IMR-90 (cell line): Measurements from ENCODE around the gene STARD4. TPM values are rescaled to one million over a fixed set of nuclear protein-coding genes. Genes with fewer than 3 reads are reported as not detected.

Source experiments
- ATAC-seq: fragments of 200-7000 bp; cut with Tn5 transposase; 2 replicates; pipeline ENCODE4 v1.9.1; 2020; ENCODE audit warnings: low read depth, mild to moderate bottlenecking, moderate library complexity
- BruUV-seq: library from RNA; stranded (reverse); fragments of 400-500 nt; replicated peaks from 2 replicates; lab custom pipeline; 2021; lab: Mats Ljungman, UMichigan
- CTCF ChIA-PET: fragments of 300-600 bp; formaldehyde crosslinking; extraction: SDS; loops from one replicate; lab custom pipeline; 2021; ENCODE audit warnings: antibody characterized with exemption; lab: Yijun Ruan, JAX
- POLR2A ChIA-PET: fragments of 300-600 bp; sonication (Branson Sonifier 250); formaldehyde crosslinking; loops from one replicate; lab custom pipeline; 2022; ENCODE audit warnings: antibody characterized with exemption; ENCODE audit not compliant: unreplicated experiment; lab: Charles Lee
- DNase-seq: peaks from one replicate; pipeline ENCODE4 v3.0.0; 2013
- H2AFZ ChIP-seq: replicated peaks from 2 replicates; pipeline ENCODE3; 2013; ENCODE audit warnings: low read length, mild to moderate bottlenecking; ENCODE audit not compliant: poor library complexity
- H2AK5ac ChIP-seq: 2 replicates; pipeline ENCODE4 v1.6.1; 2013; ENCODE audit warnings: low read depth, low read length, inconsistent platforms
- H2AK9ac ChIP-seq: replicated peaks from 2 replicates; pipeline ENCODE3; 2013; ENCODE audit warnings: mild to moderate bottlenecking, low read depth, low read length, moderate library complexity; ENCODE audit not compliant: poor library complexity
- H2BK120ac ChIP-seq: 2 replicates; pipeline ENCODE4 v1.6.1; 2013; ENCODE audit warnings: low read depth, low read length, inconsistent platforms
- H2BK15ac ChIP-seq: 3 replicates; pipeline ENCODE4 v1.6.1; 2013; ENCODE audit warnings: low read depth, low read length, inconsistent platforms
- H2BK20ac ChIP-seq: 2 replicates; pipeline ENCODE4 v1.6.1; 2013; ENCODE audit warnings: low read depth, mild to moderate bottlenecking, inconsistent platforms, low read length, moderate library complexity
- H2BK5ac ChIP-seq: 2 replicates; pipeline ENCODE4 v1.6.1; 2013; ENCODE audit warnings: mild to moderate bottlenecking, low read depth, low read length, inconsistent platforms; ENCODE audit not compliant: poor library complexity, severe bottlenecking
- H3K14ac ChIP-seq: replicated peaks from 2 replicates; pipeline ENCODE4 v1.6.1; 2013; ENCODE audit warnings: low read depth, low read length, inconsistent platforms
- H3K18ac ChIP-seq: 2 replicates; pipeline ENCODE4 v1.6.1; 2013; ENCODE audit warnings: low read depth, low read length, control low read depth
- H3K23ac ChIP-seq: 2 replicates; pipeline ENCODE4 v1.6.1; 2013; ENCODE audit warnings: low read depth, low read length, inconsistent platforms
- H3K27ac ChIP-seq: 2 replicates; pipeline ENCODE4 v1.5.1; 2013; ENCODE audit warnings: mild to moderate bottlenecking, control low read depth, low read length; ENCODE audit not compliant: insufficient read depth
- H3K27me3 ChIP-seq: 2 replicates; pipeline ENCODE4 v1.6.1; 2013; ENCODE audit warnings: low read length; ENCODE audit not compliant: control insufficient read depth, insufficient read depth
- H3K36me3 ChIP-seq: 2 replicates; pipeline ENCODE4 v1.6.1; 2013; ENCODE audit warnings: low read length, mixed read lengths; ENCODE audit not compliant: control insufficient read depth, insufficient read depth
- H3K4ac ChIP-seq: 2 replicates; pipeline ENCODE4 v1.6.1; 2013; ENCODE audit warnings: low read depth, low read length, inconsistent platforms
- H3K4me1 ChIP-seq: 2 replicates; pipeline ENCODE4 v1.6.1; 2013; ENCODE audit warnings: low read length, mixed read lengths; ENCODE audit not compliant: control insufficient read depth, insufficient read depth
- H3K4me2 ChIP-seq: 2 replicates; pipeline ENCODE4 v1.6.1; 2013; ENCODE audit warnings: low read depth, mild to moderate bottlenecking, control low read depth, low read length, moderate library complexity
- H3K4me3 ChIP-seq: 2 replicates; pipeline ENCODE4 v1.5.1; 2013; ENCODE audit warnings: low read depth, mild to moderate bottlenecking, control low read depth, low read length, moderate library complexity; ENCODE audit not compliant: insufficient read depth
- H3K56ac ChIP-seq: 2 replicates; pipeline ENCODE4 v1.6.1; 2013; ENCODE audit warnings: low read length, inconsistent platforms; ENCODE audit not compliant: insufficient read depth; ENCODE audit errors: extremely low read depth
- H3K79me1 ChIP-seq, 2 experiments: 2 replicates each; pipeline ENCODE4 v1.6.1; 2013; ENCODE audit warnings: low read length in 2 of 2, inconsistent platforms in 1 of 2, low read depth in 1 of 2
- H3K9ac ChIP-seq: 2 replicates; pipeline ENCODE4 v1.6.1; 2013; ENCODE audit warnings: low read depth, low read length, control low read depth
- H3K9me1 ChIP-seq: 2 replicates; pipeline ENCODE4 v1.6.1; 2013; ENCODE audit warnings: low read length, inconsistent platforms; ENCODE audit not compliant: insufficient read depth
- H3K9me3 ChIP-seq: 2 replicates; pipeline ENCODE4 v1.6.1; 2013; ENCODE audit warnings: low read length; ENCODE audit not compliant: control insufficient read depth, insufficient read depth
- H4K20me1 ChIP-seq: 2 replicates; pipeline ENCODE4 v1.6.1; 2013; ENCODE audit warnings: low read length, inconsistent platforms; ENCODE audit not compliant: insufficient read depth
- H4K5ac ChIP-seq: 2 replicates; pipeline ENCODE4 v1.6.1; 2013; ENCODE audit warnings: mild to moderate bottlenecking, low read depth, low read length, control low read depth
- H4K8ac ChIP-seq, 2 experiments: 2 replicates each; pipeline ENCODE4 v1.6.1; 2013; ENCODE audit warnings: low read depth in 2 of 2, low read length in 2 of 2, control low read depth in 1 of 2, inconsistent platforms in 1 of 2
- H4K91ac ChIP-seq: 2 replicates; pipeline ENCODE4 v1.6.1; 2013; ENCODE audit warnings: low read depth, low read length, inconsistent platforms; ENCODE audit not compliant: insufficient read depth
- CEBPB ChIP-seq: IDR thresholded peaks from 2 replicates; pipeline ENCODE4 v1.6.1; 2012; ENCODE audit warnings: low read depth, low read length, improper control_type of control experiment
- CHD1 ChIP-seq: IDR thresholded peaks from 2 replicates; pipeline ENCODE4 v1.6.1; 2012; ENCODE audit warnings: low read depth, low read length, improper control_type of control experiment
- MAFK ChIP-seq: IDR thresholded peaks from 2 replicates; pipeline ENCODE4 v1.6.1; 2012; ENCODE audit warnings: low read depth, low read length, improper control_type of control experiment
- RAD21 ChIP-seq: IDR thresholded peaks from 2 replicates; pipeline ENCODE4 v1.6.1; 2012; ENCODE audit warnings: low read length, improper control_type of control experiment
- RFX5 ChIP-seq: IDR thresholded peaks from 2 replicates; pipeline ENCODE4 v1.8.0; 2012; ENCODE audit warnings: low read depth, mild to moderate bottlenecking, low read length, moderate library complexity
- SMC3 ChIP-seq: fragments of 150-350 bp; IDR thresholded peaks from 2 replicates; pipeline ENCODE4 v1.6.1; 2016; ENCODE audit warnings: low read depth, mild to moderate bottlenecking, antibody characterized with exemption, low read length, moderate library complexity
- WGBS, 2 experiments: methylation state at CpG; one replicate each; pipeline versions ENCODE4 v1.1.5 to v1.1.7; 2013; ENCODE audit warnings: missing lambda C conversion rate in 2 of 2; ENCODE audit not compliant: insufficient read length in 1 of 2; ENCODE audit errors: extremely low coverage in 2 of 2; 5-methylcytosine and 5-hydroxymethylcytosine counted together
- dilution Hi-C: fragments of 300-500 bp; cut with HindIII; formaldehyde crosslinking; loops from one replicate; pipeline ENCODE4 v1.14.3; 2018; ENCODE audit warnings: low sequenced_read_pairs; ENCODE audit not compliant: unreplicated experiment
- in situ Hi-C: fragments of 300-500 bp; cut with MboI; formaldehyde crosslinking; loops from 3 replicates; pipeline ENCODE4 v1.14.3; 2019; ENCODE audit warnings: low sequenced_read_pairs, inconsistent platforms, mixed read lengths
- intact Hi-C: fragments of 100-400 bp; cut with micrococcal nuclease; formaldehyde crosslinking; loops from 2 replicates; pipeline ENCODE4 v1.10.0; 2022
- polyA plus RNA-seq, 3 experiments: library from polyadenylated mRNA; depleted of rRNA; stranded (reverse); fragments of >200 nt; gene quantifications; 2 replicates each; pipeline ENCODE4 v1.2.3, GENCODE V29; 2012; ENCODE audit warnings: low replicate concordance in 1 of 3
- total RNA-seq: library from RNA; depleted of rRNA; stranded (reverse); fragments of >200 nt; gene quantifications from 2 replicates; pipeline ENCODE4 v1.2.3, GENCODE V29; 2012
- TF ChIP-seq, protein P1 (sequence below): fragments of 150-350 bp; IDR thresholded peaks from 2 replicates; pipeline ENCODE4 v1.6.1; 2016; ENCODE audit warnings: low read depth, mild to moderate bottlenecking, low read length, moderate library complexity, borderline replicate concordance
- TF ChIP-seq, protein P2 (sequence below): conservative IDR thresholded peaks from 2 replicates; pipeline ENCODE4 v1.5.1; 2012; ENCODE audit warnings: mild to moderate bottlenecking, low read depth, low read length, improper control_type of control experiment

Gene STARD4
- total and polyA plus RNA-seq, 2 of the 4 experiments (the other 2 are of a cell fraction) = 21.5 to 30.3 TPM

GRCh38 chr5:111548348-111548950 is 36.1 kb upstream of the STARD4 start:
- no peak overlapping the region for H3K56ac ChIP-seq
- no peak overlapping the region for H4K8ac ChIP-seq
- no peak overlapping the region for H3K4ac ChIP-seq
- CTCF ChIA-PET = no interaction called here
- ATAC-seq (no peak), DNase-seq (no peak)
- H4K5ac ChIP-seq = no peak overlapping the region
- no peaks in the 10 kb centered on the region for H3K27me3 ChIP-seq
- H3K9ac ChIP-seq = no peak overlapping the region
- no peak overlapping the region for H3K4me2 ChIP-seq
- dilution Hi-C loops (no loop called here), in situ Hi-C loops (no loop called here), intact Hi-C loops (no loop called here)
- no peak overlapping the region for H4K91ac ChIP-seq
- H3K9me3 ChIP-seq = no peaks in the 10 kb centered on the region
- H3K4me1 ChIP-seq = no peaks in the 10 kb centered on the region; the same call in 1 of the 2 replicates
- no peak overlapping the region for H3K4me3 ChIP-seq
- no peak overlapping the region for H2AK9ac ChIP-seq
- H2BK15ac ChIP-seq = no peak overlapping the region
- no peak overlapping the region for H3K23ac ChIP-seq
- WGBS, 2 experiments = 100% methylated on average over 1 of the region's 6 CpGs; no CpG with 5 or more reads in 1 of the 2 experiments
- no peak overlapping the region for H2AFZ ChIP-seq
- H2BK20ac ChIP-seq = no peak overlapping the region
- BruUV-seq = no TSS peak
- no peak overlapping the region for H3K27ac ChIP-seq
- H4K20me1 ChIP-seq = no peaks in the 10 kb centered on the region
- no peak overlapping the region for H2BK5ac ChIP-seq
- POLR2A ChIA-PET = no interaction called here
- H3K36me3 ChIP-seq = no peaks in the 10 kb centered on the region
- H3K79me1 ChIP-seq = no peaks in the 10 kb centered on the region
- H3K9me1 ChIP-seq = peaks cover 2% of the 10 kb centered on the region; the same call in 1 of the 2 replicates
- H3K14ac ChIP-seq = no peak overlapping the region
- no peak for TF ChIP-seq SMC3
- TF ChIP-seq, protein P1, sequence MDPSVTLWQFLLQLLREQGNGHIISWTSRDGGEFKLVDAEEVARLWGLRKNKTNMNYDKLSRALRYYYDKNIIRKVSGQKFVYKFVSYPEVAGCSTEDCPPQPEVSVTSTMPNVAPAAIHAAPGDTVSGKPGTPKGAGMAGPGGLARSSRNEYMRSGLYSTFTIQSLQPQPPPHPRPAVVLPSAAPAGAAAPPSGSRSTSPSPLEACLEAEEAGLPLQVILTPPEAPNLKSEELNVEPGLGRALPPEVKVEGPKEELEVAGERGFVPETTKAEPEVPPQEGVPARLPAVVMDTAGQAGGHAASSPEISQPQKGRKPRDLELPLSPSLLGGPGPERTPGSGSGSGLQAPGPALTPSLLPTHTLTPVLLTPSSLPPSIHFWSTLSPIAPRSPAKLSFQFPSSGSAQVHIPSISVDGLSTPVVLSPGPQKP = no peak
- no peak for TF ChIP-seq MAFK
- TF ChIP-seq RFX5 = no peak
- TF ChIP-seq, protein P2, sequence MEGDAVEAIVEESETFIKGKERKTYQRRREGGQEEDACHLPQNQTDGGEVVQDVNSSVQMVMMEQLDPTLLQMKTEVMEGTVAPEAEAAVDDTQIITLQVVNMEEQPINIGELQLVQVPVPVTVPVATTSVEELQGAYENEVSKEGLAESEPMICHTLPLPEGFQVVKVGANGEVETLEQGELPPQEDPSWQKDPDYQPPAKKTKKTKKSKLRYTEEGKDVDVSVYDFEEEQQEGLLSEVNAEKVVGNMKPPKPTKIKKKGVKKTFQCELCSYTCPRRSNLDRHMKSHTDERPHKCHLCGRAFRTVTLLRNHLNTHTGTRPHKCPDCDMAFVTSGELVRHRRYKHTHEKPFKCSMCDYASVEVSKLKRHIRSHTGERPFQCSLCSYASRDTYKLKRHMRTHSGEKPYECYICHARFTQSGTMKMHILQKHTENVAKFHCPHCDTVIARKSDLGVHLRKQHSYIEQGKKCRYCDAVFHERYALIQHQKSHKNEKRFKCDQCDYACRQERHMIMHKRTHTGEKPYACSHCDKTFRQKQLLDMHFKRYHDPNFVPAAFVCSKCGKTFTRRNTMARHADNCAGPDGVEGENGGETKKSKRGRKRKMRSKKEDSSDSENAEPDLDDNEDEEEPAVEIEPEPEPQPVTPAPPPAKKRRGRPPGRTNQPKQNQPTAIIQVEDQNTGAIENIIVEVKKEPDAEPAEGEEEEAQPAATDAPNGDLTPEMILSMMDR = no peak
- no peak for TF ChIP-seq CHD1
- no peak for TF ChIP-seq RAD21
- no peak for TF ChIP-seq CEBPB
- no peak overlapping the region for H2AK5ac ChIP-seq
- H2BK120ac ChIP-seq = no peak overlapping the region
- H3K18ac ChIP-seq = no peak overlapping the region
